ENCODE results near the gene DCAF11. TPM values are rescaled to one million over a fixed set of nuclear protein-coding genes. Genes with fewer than 3 reads are reported as not detected.
A peak's percentile ranks its signal among the peaks of the same experiment; 100 is the strongest.

Gene DCAF11
- total and polyA plus RNA-seq, 2 of the 13 experiments (the other 11 are each of a cell fraction or from before 2014, with no cell fraction given), result 150 to 257 TPM

- TF ChIP-seq GMEB2 (CRISPR knock-in tag; IDR thresholded peaks at IDR 0.05; ENCODE audit: low read depth), result no peak
- no peak for TF ChIP-seq ZNF546 (CRISPR knock-in tag; conservative IDR thresholded peaks at IDR 0.05)
- TF ChIP-seq ATF7 (IDR thresholded peaks at IDR 0.05), result peak; percentile 42; the same call in 1 of the 2 replicates
- no peak for TF ChIP-seq ATF7 (CRISPR knock-in tag; IDR thresholded peaks at IDR 0.05)
- TF ChIP-seq AHDC1 (CRISPR knock-in tag; IDR thresholded peaks at IDR 0.05; ENCODE audit: borderline replicate concordance), result no peak
- no peak for TF ChIP-seq ZNF839 (CRISPR knock-in tag; IDR thresholded peaks at IDR 0.05; ENCODE audit: borderline replicate concordance)
- no peak for TF ChIP-seq CEBPG (CRISPR knock-in tag; IDR thresholded peaks at IDR 0.05)
- TF ChIP-seq REPIN1 (CRISPR knock-in tag; IDR thresholded peaks at IDR 0.05; ENCODE audit: borderline replicate concordance, low read depth), result no peak
These were observed 38.9 kb upstream of the DCAF11 start (continued) for GRCh38 chr14:24075485-24076301.
